GM21825 (cell line): Measurements from ENCODE around the gene GABBR2.
"Not testable (repeated sequence)": the region's sequence is repeated elsewhere in the genome, so short reads cannot be mapped to it uniquely, and the experiment has no call there.

ENCODE experiments used
- ATAC-seq: cut with Tn5 transposase; IDR thresholded peaks from one replicate; pipeline ENCODE4 v1.9.1; 2021; ENCODE audit warnings: mild to moderate bottlenecking, moderate library complexity; ENCODE audit not compliant: unreplicated experiment

The GABBR2 gene

DNA sequence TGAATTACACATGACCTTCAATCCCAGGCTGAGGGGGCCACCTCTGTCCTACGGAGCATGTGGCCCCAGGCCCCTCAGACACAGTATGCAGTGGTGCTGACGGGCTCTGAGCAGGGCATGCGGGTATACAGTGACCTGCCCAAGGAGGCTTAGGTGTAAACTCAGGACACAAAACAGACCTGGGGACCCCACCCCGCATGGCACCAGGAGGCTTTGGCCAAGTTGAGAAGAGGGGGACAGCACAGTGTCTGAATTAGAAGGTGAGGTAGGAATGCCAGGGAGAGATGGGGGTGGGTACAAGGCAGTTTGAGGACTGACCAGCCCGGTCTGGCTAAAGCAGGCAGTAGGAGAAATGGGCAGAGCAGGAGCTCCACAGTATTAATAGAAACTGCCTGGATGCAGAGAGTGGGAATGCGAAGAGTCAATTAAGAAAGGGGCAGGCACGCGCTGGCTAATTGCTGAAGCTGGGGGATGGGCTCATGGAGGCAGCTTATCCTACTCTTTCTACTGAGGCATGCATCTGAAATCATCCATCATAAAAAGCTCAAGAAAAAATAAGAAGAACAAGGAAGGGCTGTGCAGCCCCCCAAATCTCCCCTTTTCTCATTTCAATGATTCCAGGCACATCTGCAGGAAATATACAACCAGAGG lies 109.0 kb downstream of the GABBR2 start:
- ATAC-seq: no peak

DNA sequence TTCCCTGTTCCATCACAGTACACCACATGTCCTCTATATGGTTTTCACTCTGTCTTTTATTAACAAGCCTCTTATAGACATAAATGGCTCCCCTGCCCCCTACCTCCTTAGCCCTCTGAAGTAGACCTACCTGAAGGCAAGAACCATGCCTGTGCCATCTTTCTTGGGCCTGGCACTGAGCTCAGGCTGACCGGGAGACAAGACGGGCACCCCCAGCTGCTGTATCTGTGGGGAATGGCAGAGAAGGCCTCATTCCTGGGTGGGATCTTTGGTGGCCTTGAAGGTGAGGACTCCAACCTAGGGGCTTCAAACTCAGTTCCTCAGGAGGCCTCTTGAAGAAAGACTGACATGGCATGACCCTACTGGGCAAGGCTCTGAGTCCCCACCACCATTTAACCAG lies 109.9 kb downstream of the GABBR2 start:
- ATAC-seq: no peak

DNA sequence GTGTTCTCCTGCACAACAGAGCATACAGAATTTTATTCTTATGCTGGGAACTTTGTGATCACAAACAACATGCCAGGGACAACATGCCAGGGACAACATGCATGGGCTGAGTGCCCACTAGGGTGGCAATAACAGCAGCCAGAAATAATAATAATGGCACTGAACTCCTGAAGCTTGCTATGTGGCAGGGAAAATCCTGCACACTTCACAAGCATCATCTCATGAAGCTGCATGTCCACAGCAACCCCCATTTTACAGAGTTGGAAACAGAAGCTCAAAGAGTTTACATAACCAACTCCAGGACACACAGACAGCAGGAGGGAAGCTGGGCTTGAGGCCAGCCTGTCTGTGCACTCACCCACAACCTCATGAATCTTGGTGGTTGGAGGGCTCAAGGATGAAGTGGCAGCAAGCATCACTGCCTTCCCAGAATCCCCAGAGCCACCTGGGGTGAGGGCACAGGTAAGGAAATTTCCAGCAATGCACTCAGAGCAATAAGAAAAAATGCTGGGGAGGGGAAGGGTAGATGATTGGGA lies 111.4 kb downstream of the GABBR2 start:
- no peak for ATAC-seq

DNA sequence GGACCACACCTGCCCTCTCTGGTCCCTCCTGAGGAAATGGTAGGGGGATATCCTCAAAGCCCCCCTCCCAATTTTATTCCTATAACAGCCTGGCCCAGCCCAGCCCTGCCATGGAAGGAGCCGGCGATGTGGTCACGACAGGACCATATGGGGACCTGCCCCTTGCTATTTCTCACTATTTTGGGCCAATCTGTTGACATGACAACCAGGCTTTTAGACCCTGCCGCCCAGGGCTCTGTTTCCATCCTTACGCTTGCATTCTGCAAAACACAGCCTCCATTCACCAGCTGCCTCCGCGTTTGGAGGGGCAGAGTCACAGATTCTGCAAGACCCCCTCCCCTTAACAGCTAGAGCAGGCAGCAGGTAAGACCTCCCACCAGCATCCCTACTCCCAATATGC lies 112.2 kb downstream of the GABBR2 start:
- ATAC-seq: no peak

DNA sequence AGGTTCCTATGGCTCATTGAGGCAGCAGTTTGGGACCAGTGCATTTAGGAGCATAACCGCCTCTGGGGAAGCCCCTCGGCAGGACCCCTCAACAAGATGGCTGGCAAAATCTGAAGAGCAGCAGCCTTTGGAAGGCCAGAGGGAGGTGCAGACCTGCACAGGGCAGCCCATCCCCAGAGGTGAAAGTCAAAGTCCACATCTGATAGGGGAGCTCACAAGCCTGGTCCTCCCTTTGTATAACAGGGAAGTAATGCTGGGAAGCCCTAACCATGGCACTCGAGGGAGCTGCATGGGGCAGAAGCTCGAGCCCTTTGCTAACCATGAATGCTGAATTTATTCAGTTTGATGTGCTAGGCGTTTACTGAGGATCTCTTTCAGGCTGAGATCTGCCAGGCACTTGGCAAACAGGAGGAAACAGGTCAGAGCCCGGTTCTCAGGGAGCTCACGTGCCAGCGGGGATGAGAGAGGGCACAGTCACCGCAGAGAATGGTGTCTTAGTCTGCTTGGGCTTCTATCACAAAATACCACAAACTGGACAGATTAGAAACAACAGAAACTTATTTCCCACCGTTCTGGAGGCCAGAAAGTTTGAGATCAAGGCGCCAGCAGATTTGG lies 114.1 kb downstream of the GABBR2 start:
- no peak for ATAC-seq

DNA sequence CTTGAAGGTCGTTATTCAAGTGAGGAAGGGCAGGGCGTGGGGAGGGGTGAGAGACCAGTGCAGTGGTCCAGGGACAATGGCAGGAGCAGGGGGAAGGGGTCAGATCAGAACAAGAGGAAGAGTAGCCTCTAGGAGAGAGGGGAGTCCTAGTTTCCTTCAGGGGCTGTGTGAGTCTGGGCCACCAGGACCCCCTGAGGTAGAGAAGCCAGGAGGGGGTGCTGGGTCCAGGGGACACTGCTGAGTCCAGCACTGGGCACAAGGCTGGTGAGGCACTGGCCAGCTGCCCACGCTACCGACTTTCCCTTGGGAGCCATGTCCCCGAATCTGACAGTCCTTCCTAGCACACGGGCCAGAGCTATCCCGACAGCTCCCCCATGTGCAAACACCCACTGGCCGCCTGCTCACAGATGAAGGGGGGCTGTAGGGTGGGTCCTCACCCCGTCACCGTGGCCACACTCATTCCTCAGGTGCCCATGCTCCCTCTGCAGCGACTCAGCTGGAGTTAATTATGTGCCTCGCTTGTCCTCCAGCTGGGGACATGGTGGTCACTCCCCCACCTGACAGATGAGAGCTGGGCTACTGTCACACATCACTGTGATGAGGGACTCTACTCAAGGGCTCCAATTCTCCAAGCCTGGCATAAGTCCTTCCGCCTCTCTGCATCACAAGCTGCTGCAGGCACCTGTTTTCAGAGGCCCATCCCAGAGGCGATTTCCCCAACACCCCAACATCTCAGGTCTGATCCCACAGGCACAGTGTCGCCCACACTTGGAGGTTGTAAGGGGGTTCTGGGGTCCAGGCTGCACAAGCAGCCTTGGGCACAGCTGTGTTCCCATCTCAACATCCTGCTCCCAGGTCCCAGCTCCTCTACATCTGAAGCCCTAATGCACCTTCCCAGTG lies 115.1 kb downstream of the GABBR2 start:
- no peak for ATAC-seq

DNA sequence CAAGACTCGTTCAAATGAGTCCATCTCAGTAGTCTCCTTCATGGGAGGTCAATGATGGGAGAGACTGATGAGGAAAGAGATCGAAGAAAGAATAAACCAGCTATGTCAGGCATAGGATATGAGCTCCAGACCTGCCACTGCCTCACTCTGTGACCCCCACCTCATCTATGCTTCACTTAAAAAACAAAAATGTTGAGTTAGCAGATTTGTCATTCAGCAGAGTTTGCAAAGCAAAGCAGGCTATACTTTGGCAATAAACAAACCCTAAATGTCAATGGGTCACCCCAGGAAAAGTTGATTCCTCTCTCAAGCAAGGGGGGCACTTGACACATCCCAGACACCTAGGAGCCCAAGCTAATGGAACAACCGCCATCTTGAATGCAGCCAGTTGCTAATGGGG lies 117.0 kb downstream of the GABBR2 start:
- ATAC-seq: no peak

DNA sequence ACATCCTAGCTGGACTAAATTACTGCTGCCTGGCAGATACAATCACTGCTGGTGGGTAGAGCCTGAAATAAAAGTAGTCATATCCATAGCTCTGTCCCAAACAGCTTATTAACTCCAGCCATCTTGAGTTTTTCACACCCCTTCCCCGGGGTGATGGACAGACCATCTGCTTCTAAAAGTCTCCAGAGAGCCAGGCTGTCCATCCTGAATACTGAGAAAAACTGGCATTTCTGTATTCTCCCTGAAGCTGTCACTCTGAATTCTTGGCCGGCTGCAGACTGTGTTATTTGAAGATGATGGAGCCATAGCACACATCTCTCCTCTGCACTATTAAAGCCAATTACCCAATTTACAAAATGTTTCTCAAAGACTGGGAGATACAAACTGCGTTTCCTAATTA lies 118.6 kb downstream of the GABBR2 start:
- ATAC-seq: no peak

DNA sequence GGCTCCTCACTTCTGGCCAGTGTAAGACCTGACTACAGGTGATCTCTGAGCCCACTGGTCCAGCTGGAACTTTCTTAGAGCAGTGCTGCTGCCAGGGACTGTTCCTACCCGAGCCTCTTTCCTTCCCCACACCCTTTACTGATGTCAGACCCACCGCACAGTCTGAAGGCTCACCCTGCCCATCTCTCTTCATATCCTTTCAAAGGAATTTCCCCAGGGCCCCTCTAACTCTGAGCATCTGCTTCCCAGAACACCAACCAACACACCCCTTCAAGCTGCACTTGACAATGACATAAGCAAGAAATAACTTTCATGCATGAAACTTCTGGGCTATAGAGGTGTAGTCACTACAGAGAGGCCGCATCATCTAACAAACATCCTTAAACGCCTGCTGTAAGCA lies 119.6 kb downstream of the GABBR2 start:
- ATAC-seq: no peak

DNA sequence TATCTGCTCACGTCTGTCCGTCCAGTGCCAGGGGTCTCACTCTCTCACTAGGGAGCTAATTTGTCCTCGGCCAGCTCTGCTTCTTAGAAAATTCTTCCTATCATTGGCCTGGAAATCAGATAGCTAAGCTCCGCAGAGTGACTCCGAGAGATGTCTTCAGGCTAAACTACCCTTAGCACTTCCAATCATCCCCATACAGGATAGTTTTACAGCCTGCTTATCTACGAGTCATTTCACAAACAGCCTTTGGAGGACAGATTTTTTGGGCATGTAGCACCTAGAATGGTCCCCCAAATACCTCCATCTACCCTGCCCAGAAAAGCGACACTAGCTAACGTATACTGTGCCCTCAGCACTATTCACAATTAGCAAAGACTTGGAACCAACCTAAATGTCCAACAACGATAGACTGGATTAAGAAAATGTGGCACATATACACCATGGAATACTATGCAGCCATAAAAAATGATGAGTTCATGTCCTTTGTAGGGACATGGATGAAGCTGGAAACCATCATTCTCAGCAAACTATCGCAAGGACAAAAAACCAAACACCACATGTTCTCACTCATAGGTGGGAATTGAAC lies 123.8 kb downstream of the GABBR2 start:
- ATAC-seq: not testable (repeated sequence)

DNA sequence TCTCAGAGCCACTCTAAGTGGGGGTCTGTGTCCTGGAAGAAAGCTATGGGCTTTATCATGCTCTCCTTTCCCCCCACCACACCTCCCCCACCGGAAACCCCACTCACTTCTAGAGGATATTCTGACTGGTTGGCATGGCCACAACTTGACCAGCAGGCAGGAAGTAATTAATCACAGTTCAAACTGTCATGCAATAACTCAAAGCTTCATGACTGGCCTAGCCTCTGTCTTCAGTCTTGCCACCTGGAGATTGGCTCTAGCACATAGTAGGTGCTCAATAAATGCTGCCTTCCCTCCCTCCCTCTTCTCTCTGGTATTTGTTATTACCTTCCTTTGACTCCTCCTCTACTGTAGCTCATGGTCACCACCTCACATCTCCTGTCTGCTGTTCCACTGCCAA lies 124.7 kb downstream of the GABBR2 start:
- no peak for ATAC-seq

DNA sequence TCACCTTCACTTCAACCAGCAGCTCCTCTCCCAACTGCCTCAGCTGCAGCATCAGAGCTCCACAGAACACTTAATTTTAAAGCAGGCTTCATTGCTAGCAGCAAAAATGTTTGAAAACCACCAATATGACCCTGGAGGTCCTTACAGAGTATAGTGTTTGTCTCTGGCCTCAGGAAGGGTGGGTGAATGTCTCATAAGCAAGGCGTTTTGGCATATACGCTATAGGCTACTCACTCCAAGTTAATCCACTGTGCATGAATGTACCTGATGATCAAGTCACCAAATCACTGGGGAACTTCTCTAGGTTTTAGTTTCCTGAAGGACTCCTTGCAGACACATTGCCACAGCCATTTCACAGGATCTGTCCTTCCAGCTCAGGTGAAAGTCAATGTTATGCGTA lies 125.3 kb downstream of the GABBR2 start:
- no peak for ATAC-seq

DNA sequence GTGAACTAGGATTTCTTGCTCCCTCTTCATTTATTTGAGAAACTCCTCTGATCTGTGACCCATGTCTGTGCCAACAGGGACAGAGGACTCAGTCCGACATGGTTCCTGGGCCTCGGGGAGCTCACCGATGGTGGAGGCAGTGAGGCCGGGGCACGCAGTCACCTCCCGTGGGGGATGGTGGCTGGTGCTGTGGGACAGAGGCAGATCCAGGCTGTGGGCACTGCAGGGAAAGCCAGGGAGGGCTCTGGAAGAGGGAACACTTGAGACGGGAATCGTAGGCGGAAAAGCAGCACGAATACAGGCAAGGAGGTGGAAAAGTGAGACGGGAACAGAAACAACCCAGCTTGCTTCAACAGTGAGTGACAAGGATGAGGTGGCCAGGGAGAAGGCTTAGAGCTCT lies 127.8 kb downstream of the GABBR2 start:
- ATAC-seq: no peak

DNA sequence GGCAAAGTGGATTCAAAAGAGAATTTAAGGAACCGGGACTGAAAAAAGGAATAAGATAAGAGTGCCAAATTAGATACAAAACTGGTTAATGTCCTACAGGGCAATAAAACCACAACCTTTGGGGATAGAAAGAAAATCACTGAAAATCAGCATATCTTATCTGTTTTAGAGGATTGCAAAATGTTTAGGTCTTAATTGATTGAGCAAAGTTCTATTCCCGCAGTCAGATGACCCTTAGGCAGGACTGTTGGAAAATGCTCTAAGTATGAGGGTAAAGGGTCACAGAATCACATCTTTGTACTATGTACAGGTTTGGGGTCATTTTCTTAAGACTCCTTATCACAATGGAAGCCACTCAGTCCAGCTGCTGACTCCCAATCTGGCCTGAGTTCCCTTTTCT lies 129.0 kb downstream of the GABBR2 start:
- ATAC-seq: no peak

DNA sequence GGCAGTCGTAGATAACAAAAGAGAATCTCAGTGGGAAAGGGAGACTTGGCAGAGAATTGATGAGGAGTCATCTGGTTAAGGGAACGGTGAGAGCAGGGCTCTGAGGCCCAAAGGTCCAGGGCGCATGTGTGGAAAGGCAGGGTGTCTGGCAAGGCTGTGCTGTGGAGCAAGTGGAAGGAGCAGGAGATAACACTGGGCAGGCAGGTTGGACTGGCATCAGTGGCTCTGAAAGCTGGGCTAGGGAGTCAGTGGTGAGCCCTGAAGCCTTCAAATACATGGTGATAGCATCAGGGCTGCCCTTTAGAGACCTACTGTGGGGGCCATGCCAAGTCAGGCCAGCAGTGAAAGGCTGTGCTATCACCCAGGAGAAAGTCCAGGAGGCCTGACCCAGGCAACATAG lies 131.3 kb downstream of the GABBR2 start:
- no peak for ATAC-seq

DNA sequence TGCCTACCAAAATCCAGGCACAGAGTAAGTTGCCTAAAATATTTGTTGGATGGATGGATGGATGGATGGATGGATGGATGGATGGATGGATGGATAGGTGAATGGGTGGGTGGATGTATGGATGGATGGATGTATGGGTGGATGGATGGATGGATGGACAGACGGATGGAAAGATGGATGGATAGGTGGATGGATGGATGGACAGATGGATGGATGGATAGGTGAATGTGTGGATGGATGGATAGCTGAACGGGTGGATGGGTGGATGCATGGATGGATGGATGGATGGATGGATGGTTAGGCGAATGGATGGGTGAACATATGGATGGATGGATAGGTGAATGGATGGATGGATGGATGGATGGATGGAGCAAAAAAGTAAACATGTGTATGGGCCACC lies 131.9 kb downstream of the GABBR2 start:
- ATAC-seq: no peak

DNA sequence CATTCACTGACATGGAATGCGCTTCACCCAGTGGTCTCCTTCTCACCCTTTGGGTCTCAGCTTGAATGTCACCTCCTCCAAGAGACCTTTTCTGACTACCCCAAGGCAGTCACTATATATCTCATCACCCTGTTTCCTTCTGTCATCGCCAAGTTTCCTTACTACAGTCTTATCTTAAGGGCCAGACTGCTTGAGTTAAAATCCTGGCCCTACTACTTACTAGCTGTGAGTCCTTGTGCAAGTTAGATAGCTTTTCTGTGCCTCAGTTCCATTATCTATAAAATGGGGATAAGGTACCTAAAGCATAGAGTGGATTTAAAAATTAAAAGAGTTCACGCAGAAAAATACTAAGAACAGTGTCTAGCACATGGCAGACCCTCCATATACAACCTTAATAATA lies 132.4 kb downstream of the GABBR2 start:
- peak; percentile 21 for ATAC-seq

DNA sequence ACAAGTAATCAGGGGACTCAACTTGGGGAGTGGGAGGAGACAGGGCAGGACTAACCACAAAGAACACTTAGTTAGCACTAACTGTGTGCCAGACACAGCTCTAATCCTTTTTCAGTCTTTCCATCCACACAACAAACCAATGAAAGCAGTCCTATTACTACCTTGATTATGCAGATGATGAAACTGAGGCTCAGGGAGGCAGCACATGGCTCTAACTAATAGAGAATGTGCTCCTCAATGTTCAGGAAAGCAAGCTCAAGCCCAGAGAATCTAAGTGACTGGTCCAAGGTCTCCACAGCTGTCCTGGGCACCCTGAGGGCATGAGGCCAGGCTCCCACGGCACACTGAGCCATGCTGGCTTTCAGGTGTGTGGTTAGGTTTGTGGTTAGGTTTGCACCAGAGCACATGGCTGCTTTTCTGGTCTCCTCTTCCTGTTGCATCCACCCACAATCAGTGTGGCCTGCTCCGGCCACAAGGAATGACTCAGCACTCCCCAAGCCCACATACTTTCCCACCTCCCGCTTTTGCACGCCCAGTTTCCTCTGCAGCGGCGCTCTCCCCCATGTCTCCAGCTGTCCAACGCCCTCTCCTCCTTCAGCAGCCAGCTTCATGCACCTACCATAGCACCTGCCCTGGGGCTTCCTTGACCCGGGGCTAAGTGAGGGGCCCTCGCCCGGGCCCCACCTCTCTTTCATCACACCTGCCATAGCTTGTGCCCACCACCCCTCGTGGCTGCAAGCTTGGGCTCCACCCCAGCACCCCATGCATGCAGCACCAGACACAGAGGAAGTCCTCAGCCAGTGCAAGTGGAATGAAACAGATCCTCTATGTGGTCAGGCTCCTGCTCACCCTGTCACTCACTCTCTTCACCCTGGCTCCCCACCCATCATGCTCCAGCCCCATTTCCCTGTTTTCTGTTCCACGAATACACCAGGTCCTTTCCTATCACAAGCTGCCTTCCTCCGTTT lies 133.1 kb downstream of the GABBR2 start:
- ATAC-seq: peak; percentile 89

DNA sequence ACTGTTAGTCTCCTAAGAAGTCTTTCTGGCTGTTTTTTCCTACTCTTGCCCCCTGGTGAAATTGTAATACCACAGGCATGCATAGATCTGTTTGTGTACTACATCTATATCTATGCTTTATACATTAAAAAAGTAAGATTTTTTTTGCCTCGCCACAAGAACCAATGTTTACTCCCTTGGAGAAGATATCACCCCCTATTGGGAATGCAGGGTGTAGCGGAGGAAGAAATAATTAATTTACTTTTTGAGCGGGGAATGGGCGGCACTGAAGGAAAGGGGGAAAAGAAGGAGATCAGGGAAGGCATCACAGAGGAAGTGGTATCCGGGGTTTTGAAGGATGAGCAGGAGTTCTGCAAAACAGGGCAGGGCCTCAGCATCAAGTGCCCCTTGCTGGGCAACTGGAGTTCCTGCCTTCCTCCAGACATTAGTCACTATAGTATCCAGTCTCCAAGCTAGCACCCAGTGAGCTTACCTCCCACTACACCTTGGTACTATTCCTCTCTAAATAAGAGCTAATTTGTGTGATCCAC lies 134.9 kb downstream of the GABBR2 start:
- ATAC-seq: no peak

DNA sequence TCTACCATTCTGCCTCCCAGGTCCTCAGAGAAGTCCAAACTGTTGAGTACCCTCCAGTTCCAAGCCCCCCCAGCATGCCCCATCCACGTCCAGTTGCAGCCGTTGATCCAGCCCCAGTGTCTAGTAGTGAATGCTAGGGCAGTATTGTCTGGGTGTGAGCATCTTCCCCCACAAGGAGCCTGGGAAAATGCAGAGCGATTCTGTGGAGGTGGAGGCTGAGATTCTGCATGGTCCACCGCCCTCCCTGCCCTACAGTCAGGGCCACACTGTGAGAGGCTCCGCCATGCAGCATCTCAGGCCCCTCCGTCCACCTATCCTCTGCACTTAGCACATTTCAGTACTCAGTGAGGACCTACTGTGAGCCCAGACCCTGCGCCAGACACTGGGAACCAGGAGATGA lies 135.9 kb downstream of the GABBR2 start:
- ATAC-seq: no peak
